ENCODE results near the gene KLHL35.

Gene KLHL35

GRCh38 chr11:75443043-75443442 lies 10.0 kb upstream of the KLHL35 start:
- ChIA-PET CTCF (interaction anchor here (2.7 to 4.9 kb wide), 4 partner anchors 54 to 89 kb away, joined by 15 to 164 read pairs (median 32); partner anchors contain the start of gene GDPD5), POLR2A (no interaction called here)
- TF ChIP-seq CTCF (IDR thresholded peaks at IDR 0.05; ENCODE audit: control extremely low read depth, extremely low read depth, low read depth, missing control alignments) = no peak
- DNase-seq (ENCODE audit: extremely low spot score) = no peak

DNA sequence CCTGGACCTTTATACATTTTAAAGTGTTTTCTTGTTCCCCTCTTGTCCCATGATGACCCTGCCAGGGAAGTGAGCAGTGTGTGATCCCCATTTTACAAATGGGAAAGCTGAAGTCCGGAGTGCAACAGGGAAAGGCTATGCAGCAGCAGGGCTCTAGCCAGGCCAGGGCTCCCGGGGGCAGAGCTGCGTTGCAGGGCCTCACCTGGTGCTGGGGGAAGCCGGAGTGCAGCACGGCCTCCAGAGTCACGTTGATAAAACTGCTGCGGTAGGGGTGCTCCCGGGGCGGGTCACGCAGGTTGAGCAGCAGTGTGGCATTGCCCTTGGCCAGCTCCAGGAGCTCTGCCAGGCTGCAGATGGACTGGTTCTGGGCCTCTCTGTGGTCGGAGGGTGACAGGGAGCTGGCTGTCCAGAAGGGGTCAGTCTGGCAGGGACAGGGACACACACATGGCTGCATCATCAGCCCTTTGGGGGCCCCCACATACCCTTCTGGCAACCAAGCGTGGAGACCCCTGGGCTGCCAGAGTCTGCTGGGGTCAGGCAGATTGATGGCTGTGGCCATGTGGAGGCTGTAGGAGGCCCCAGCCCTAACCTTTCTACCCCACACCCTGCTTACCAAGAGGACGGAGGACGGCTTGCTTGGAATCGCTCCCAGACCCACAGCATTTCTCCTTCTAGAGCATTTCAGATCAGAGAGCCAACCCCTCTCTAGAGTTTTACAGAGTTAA lies 9.3 kb upstream of the KLHL35 start:
- CTCF ChIA-PET = interaction anchor here (1.0 to 4.9 kb wide), 4 partner anchors 53 to 157 kb away, joined by 4 to 17 read pairs (median 10); no protein-coding TSS in a partner anchor
- no peak for TF ChIP-seq CTCF (IDR thresholded peaks at IDR 0.05; ENCODE audit: control extremely low read depth, extremely low read depth, low read depth, missing control alignments)
- no peak for DNase-seq (ENCODE audit: extremely low spot score)
- POLR2A ChIA-PET = no interaction called here

DNA sequence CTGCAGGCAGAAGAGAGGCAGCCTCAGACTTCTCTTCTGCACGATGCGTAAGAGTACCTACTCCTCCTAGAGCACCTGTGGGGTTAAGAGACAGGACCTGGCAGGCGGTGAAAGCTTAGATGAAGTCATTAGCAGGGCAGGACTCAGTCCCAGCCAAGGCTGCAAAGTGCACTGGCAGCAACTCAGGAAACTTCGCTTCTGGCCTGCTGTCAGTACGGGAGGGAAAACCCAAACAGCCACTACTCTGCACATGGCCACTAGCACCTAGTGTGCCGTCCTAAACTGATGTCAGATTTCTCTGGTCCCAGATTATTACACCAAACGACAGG lies 8.8 kb upstream of the KLHL35 start:
- POLR2A ChIA-PET = no interaction called here
- CTCF ChIA-PET = interaction anchor here (1.0 to 4.9 kb wide), 4 partner anchors 52 to 158 kb away, joined by 4 to 17 read pairs (median 10); no protein-coding TSS in a partner anchor

DNA sequence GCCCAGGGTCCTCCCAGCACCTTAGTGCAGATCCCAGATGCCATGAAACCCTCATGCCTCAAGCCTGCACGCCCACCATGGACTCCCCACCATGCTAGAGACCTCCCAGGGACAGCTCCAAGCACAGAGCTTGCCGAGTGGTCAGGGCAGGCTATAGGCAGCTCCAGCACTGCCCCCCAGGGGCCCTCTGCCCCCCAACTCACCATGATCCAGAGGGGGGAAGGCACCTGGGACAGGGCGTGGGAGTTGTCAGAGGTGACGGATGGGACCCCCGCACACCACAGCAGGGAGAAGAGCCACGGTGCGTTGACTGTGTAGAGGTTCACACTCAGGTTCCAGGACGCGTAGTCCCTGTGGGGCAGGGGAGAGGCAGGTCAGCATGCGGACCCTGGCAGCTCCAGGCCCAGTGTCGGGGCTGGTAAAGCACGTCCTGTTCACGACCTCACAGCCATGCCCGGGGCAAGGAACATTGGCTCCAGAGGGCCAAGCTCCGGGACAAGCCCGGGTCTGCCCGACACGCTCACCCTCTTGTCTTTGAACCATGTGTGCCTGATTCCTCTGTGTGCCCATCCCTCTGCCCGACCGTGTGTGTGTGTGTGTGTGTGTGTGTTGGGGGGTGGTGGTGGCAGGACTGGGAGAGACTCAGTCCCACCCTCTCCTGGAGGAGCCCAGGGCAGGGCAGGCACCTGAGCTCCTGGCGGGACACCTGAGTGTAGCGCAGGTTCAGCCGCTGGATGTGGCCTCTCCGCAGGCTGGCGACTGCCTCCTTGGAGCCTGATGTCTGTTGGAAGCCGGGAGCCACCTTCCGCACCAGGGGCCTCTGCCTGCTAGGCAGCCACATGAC lies 8.2 kb upstream of the KLHL35 start:
- ChIA-PET POLR2A (no interaction called here), CTCF (interaction anchor here (1.0 to 2.7 kb wide), 3 partner anchors 53 to 158 kb away, joined by 4 to 15 read pairs (median 5); no protein-coding TSS in a partner anchor)
- no peak for TF ChIP-seq CTCF (IDR thresholded peaks at IDR 0.05; ENCODE audit: control extremely low read depth, extremely low read depth, low read depth, missing control alignments)
- DNase-seq (ENCODE audit: extremely low spot score) = no peak

More for the DNA sequence above, 8.8 kb upstream of the KLHL35 start:
- DNase-seq (ENCODE audit: extremely low spot score) = no peak
- TF ChIP-seq CTCF (IDR thresholded peaks at IDR 0.05; ENCODE audit: control extremely low read depth, extremely low read depth, low read depth, missing control alignments) = no peak

GRCh38 chr11:75439495-75440120 lies 6.6 kb upstream of the KLHL35 start:
- ChIA-PET CTCF (interaction anchor here (1.0 to 1.6 kb wide), 4 partner anchors 31 to 92 kb away, joined by 3 to 5 read pairs (median 3); partner anchors contain the start of gene GDPD5), POLR2A (interaction anchor here (0.5 kb wide), 1 partner anchor 86 kb away, joined by 3 read pairs; the partner anchor contains the start of gene GDPD5)
- no peak for DNase-seq (ENCODE audit: extremely low spot score)
- no peak for TF ChIP-seq CTCF (IDR thresholded peaks at IDR 0.05; ENCODE audit: control extremely low read depth, extremely low read depth, low read depth, missing control alignments)

GRCh38 chr11:75439026-75439425 lies 6.0 kb upstream of the KLHL35 start:
- CTCF ChIA-PET = interaction anchor here (1.0 to 1.3 kb wide), 2 partner anchors 31 to 93 kb away, joined by 3 read pairs; no protein-coding TSS in a partner anchor
- TF ChIP-seq CTCF (IDR thresholded peaks at IDR 0.05; ENCODE audit: control extremely low read depth, extremely low read depth, low read depth, missing control alignments) = no peak
- POLR2A ChIA-PET = interaction anchor here (0.5 kb wide), 1 partner anchor 87 kb away, joined by 3 read pairs; the partner anchor contains the start of gene GDPD5
- no peak for DNase-seq (ENCODE audit: extremely low spot score)
